AG20443 (cell line): ENCODE data around the gene DMP1.
A peak's percentile ranks its signal among the peaks of the same experiment; 100 is the strongest.

Experiments
- DNase-seq: peaks from one replicate; pipeline ENCODE4 v3.0.0; 2012; ENCODE audit warnings: low spot score, mixed read lengths

Gene DMP1

GRCh38 chr4:87649980-87650379, at the start of gene DMP1:
Gene DMP1, plus strand, starts transcription at chr4:87650280. Its CDS starts 6,213 bp downstream, at chr4:87656493.
- no peak for DNase-seq

GRCh38 chr4:87601361-87601760, 48.7 kb upstream of the DMP1 start:
- DNase-seq, result no peak

- DNase-seq, result no peak
Observed at GRCh38 chr4:87608229-87608628, 41.9 kb upstream of the DMP1 start, which contains the start of gene DSPP. Gene DSPP, plus strand, starts transcription at chr4:87608529. Its CDS starts 2,380 bp downstream, at chr4:87610909.

GRCh38 chr4:87614292-87614890, 35.7 kb upstream of the DMP1 start:
- no peak for DNase-seq

GRCh38 chr4:87616268-87616667, 33.8 kb upstream of the DMP1 start:
- DNase-seq, result no peak

- no peak for DNase-seq
Observed at GRCh38 chr4:87620086-87620485, 30.0 kb upstream of the DMP1 start.

- no peak for DNase-seq
Observed at GRCh38 chr4:87620491-87620890, 29.6 kb upstream of the DMP1 start.

GRCh38 chr4:87622303-87622702, 27.8 kb upstream of the DMP1 start:
- no peak for DNase-seq

GRCh38 chr4:87624698-87625097, 25.4 kb upstream of the DMP1 start:
- DNase-seq, result no peak

- DNase-seq, result no peak
Observed at GRCh38 chr4:87631668-87632067, 18.4 kb upstream of the DMP1 start.

GRCh38 chr4:87632469-87632868, 17.6 kb upstream of the DMP1 start:
- no peak for DNase-seq

- DNase-seq, result peak; percentile 11
Observed at GRCh38 chr4:87633243-87633642, 16.8 kb upstream of the DMP1 start.

- no peak for DNase-seq
Observed at GRCh38 chr4:87644286-87644685, 5.8 kb upstream of the DMP1 start.

- no peak for DNase-seq
Observed at GRCh38 chr4:87650938-87651337, 858 bp downstream of the DMP1 start.

GRCh38 chr4:87651941-87652340, 1.9 kb downstream of the DMP1 start:
- DNase-seq, result no peak

- DNase-seq, result no peak
Observed at GRCh38 chr4:87654487-87655044, 4.5 kb downstream of the DMP1 start.

GRCh38 chr4:87657525-87657924, 7.4 kb downstream of the DMP1 start:
- DNase-seq, result no peak

GRCh38 chr4:87659247-87659931, 9.3 kb downstream of the DMP1 start:
- no peak for DNase-seq

- no peak for DNase-seq
Observed at GRCh38 chr4:87662871-87663270, 12.8 kb downstream of the DMP1 start.

- DNase-seq, result no peak
Observed at GRCh38 chr4:87669373-87669772, 19.3 kb downstream of the DMP1 start.

- DNase-seq, result no peak
Observed at GRCh38 chr4:87677731-87678130, 27.7 kb downstream of the DMP1 start.

- peak; percentile 73 for DNase-seq
Observed at GRCh38 chr4:87679449-87680169, 29.5 kb downstream of the DMP1 start.

- no peak for DNase-seq
Observed at GRCh38 chr4:87680271-87680670, 30.2 kb downstream of the DMP1 start.
